ENCODE measurements around the gene CEP89.

GRCh38 chr19:32852216-32852615, 119.5 kb downstream of the CEP89 start:
- TF ChIP-seq CTCF (IDR thresholded peaks at IDR 0.05) (no peak), REST (IDR thresholded peaks at IDR 0.05; ENCODE audit: insufficient read depth in 1 of 2, low read depth in 2 of 2, low read length in 1 of 2) (no peak), POLR2AphosphoS5 (IDR thresholded peaks at IDR 0.05; ENCODE audit: low read depth, low read length) (no peak)
